ENCODE measurements around the gene ZFP92. TPM values are rescaled to one million over a fixed set of nuclear protein-coding genes. Genes with fewer than 3 reads are reported as not detected.
A peak's percentile ranks its signal among the peaks of the same experiment; 100 is the strongest.

The ZFP92 gene
- total RNA-seq, 1 donor from 2014 or later = not detected

- Histone ChIP-seq H3K9me3 (ENCODE audit: low read depth) (no peaks in the 10 kb centered on the region), H3K27me3 (peaks cover 23% of the 10 kb centered on the region), H3K27ac (no peak overlapping the region), H3K9ac (no peak overlapping the region), H3K4me1 (no peaks in the 10 kb centered on the region), H3K4me2 (no peak overlapping the region), H3K4me3 (no peak overlapping the region), H3K36me3 (no peaks in the 10 kb centered on the region), H3K79me2 (ENCODE audit: low read depth) (no peaks in the 10 kb centered on the region), H2AFZ (replicated peaks) (no peak overlapping the region), H3F3A (ENCODE audit: low read depth) (no peaks in the 10 kb centered on the region), H4K20me1 (ENCODE audit: low read depth) (no peaks in the 10 kb centered on the region)
- H3K4me1 Mint-ChIP-seq = peaks cover 11% of the 10 kb centered on the region
- H3K9me3 Mint-ChIP-seq = peaks cover 30% of the 10 kb centered on the region
- H3K27me3 Mint-ChIP-seq (ENCODE audit: insufficient read depth, low read depth) = peaks cover 9% of the 10 kb centered on the region
- TF ChIP-seq EZH2 (IDR thresholded peaks at IDR 0.05) (no peak), CTCF (IDR thresholded peaks at IDR 0.05) (no peak), EZH2phosphoT487 (IDR thresholded peaks at IDR 0.05) (no peak)
- H3K36me3 Mint-ChIP-seq = no peaks in the 10 kb centered on the region
- H3K4me3 Mint-ChIP-seq = no peak overlapping the region
- no peak for DNase-seq (ENCODE audit: low spot score)
- H3K27ac Mint-ChIP-seq = no peak overlapping the region
These were observed 1.7 kb upstream of the ZFP92 start for GRCh38 chrX:153409414-153410101.

- Mint-ChIP-seq H3K9me3 (peaks cover 26% of the 10 kb centered on the region), H3K36me3 (no peaks in the 10 kb centered on the region), H3K27ac (no peak overlapping the region), H3K4me3 (no peak overlapping the region), H3K4me1 (peaks cover 11% of the 10 kb centered on the region), H3K27me3 (ENCODE audit: insufficient read depth, low read depth) (peaks cover 9% of the 10 kb centered on the region)
- no peaks in the 10 kb centered on the region for H3K79me2 ChIP-seq (ENCODE audit: low read depth)
- H3K4me3 ChIP-seq = no peak overlapping the region
- H3K4me1 ChIP-seq = no peaks in the 10 kb centered on the region
- no peak for DNase-seq (ENCODE audit: low spot score)
- H3K4me2 ChIP-seq = no peak overlapping the region
- no peak overlapping the region for H3K9ac ChIP-seq
- no peaks in the 10 kb centered on the region for H3F3A ChIP-seq (ENCODE audit: low read depth)
- H3K27ac ChIP-seq = no peak overlapping the region
- no peak overlapping the region for H2AFZ ChIP-seq (replicated peaks)
- peaks cover 23% of the 10 kb centered on the region for H3K27me3 ChIP-seq
- TF ChIP-seq CTCF (IDR thresholded peaks at IDR 0.05) (no peak), EZH2phosphoT487 (IDR thresholded peaks at IDR 0.05) (no peak), EZH2 (IDR thresholded peaks at IDR 0.05) (no peak)
- no peaks in the 10 kb centered on the region for H3K36me3 ChIP-seq
- no peaks in the 10 kb centered on the region for H3K9me3 ChIP-seq (ENCODE audit: low read depth)
- H4K20me1 ChIP-seq (ENCODE audit: low read depth) = no peaks in the 10 kb centered on the region
These were observed 899 bp upstream of the ZFP92 start for GRCh38 chrX:153410373-153410772.

GRCh38 chrX:153410888-153411254 lies 401 bp upstream of the ZFP92 start:
- Histone ChIP-seq H3K4me2 (peak overlapping the region; percentile 82), H3K27ac (no peak overlapping the region), H3K9me3 (ENCODE audit: low read depth) (no peaks in the 10 kb centered on the region), H2AFZ (replicated peaks) (peak overlapping the region; percentile 50), H3K36me3 (no peaks in the 10 kb centered on the region), H3K4me3 (peak overlapping the region; percentile 38), H3K9ac (no peak overlapping the region), H3F3A (ENCODE audit: low read depth) (no peaks in the 10 kb centered on the region), H3K4me1 (no peaks in the 10 kb centered on the region), H3K27me3 (peaks cover 23% of the 10 kb centered on the region), H3K79me2 (ENCODE audit: low read depth) (no peaks in the 10 kb centered on the region), H4K20me1 (ENCODE audit: low read depth) (no peaks in the 10 kb centered on the region)
- Mint-ChIP-seq H3K27ac (no peak overlapping the region), H3K9me3 (peaks cover 29% of the 10 kb centered on the region), H3K27me3 (ENCODE audit: insufficient read depth, low read depth) (peaks cover 12% of the 10 kb centered on the region), H3K4me1 (peaks cover 11% of the 10 kb centered on the region), H3K36me3 (no peaks in the 10 kb centered on the region), H3K4me3 (no peak overlapping the region)
- TF ChIP-seq EZH2 (IDR thresholded peaks at IDR 0.05) (no peak), EZH2phosphoT487 (IDR thresholded peaks at IDR 0.05) (no peak), CTCF (IDR thresholded peaks at IDR 0.05) (no peak)
- DNase-seq (ENCODE audit: low spot score) = no peak

Data from neural progenitor cell (in vitro differentiated cells).